OCI-LY3 (cell line): ENCODE measurements around the gene GALNTL6.

Experiments used
- H2AFZ ChIP-seq: fragments of 200-600, 300-600 bp; shearing (Covaris generic); 2 replicates; pipeline ENCODE4 v1.6.0; 2014; ENCODE audit warnings: antibody characterized with exemption, low read depth, low read length
- H3K27ac ChIP-seq: fragments of 200-600, 300-600 bp; sonication (generic); 2 replicates; pipeline ENCODE4 v1.5.1; 2014; ENCODE audit warnings: mild to moderate bottlenecking, low read length, moderate library complexity, mixed read lengths
- H3K27me3 ChIP-seq: fragments of 200-600, 300-600 bp; sonication (generic); 2 replicates; pipeline ENCODE4 v1.6.1; 2014; ENCODE audit warnings: low read depth, low read length, mixed read lengths
- H3K36me3 ChIP-seq: fragments of 200-600, 300-600 bp; sonication (generic); replicated peaks from 2 replicates; pipeline ENCODE3; 2014; ENCODE audit warnings: low read depth, low read length, mixed read lengths
- H3K4me1 ChIP-seq: fragments of 300-600, 200-600 bp; sonication (generic); 2 replicates; pipeline ENCODE4 v1.6.1; 2014; ENCODE audit warnings: low read length, mixed read lengths
- H3K4me2 ChIP-seq: fragments of 200-600, 300-600 bp; sonication (generic); 2 replicates; pipeline ENCODE4 v1.6.1; 2014; ENCODE audit warnings: low read length, mixed read lengths
- H3K4me3 ChIP-seq: fragments of 300-600, 200-600 bp; sonication (generic); 2 replicates; pipeline ENCODE4 v1.5.1; 2014; ENCODE audit warnings: antibody characterized with exemption, mild to moderate bottlenecking, low read length, moderate library complexity
- H3K79me2 ChIP-seq: fragments of 300-600, 200-600 bp; shearing (Covaris generic); 2 replicates; pipeline ENCODE4 v1.6.1; 2014; ENCODE audit warnings: mild to moderate bottlenecking, low read length, mixed read lengths
- H3K9ac ChIP-seq: fragments of 300-600, 200-600 bp; shearing (Covaris generic); 2 replicates; pipeline ENCODE4 v1.6.0; 2014; ENCODE audit warnings: mild to moderate bottlenecking, low read length, moderate library complexity
- H3K9me3 ChIP-seq: fragments of 200-600, 300-600 bp; shearing (Covaris generic); 2 replicates; pipeline ENCODE4 v1.6.1; 2014; ENCODE audit warnings: low read length, mixed read lengths; ENCODE audit not compliant: insufficient read depth
- H4K20me1 ChIP-seq: fragments of 200-600, 300-600 bp; sonication (generic); 2 replicates; pipeline ENCODE4 v1.6.1; 2016; ENCODE audit warnings: low read length, mixed read lengths; ENCODE audit not compliant: insufficient read depth
- CTCF ChIP-seq: fragments of 200-600, 300-600 bp; sonication (generic); IDR thresholded peaks from 2 replicates; pipeline ENCODE4 v1.5.1; 2014; ENCODE audit warnings: antibody characterized with exemption, low read length, low read depth
- EZH2phosphoT487 ChIP-seq: fragments of 200-600 bp; shearing (Covaris generic); IDR thresholded peaks from 2 replicates; pipeline ENCODE4 v1.6.1; 2018; ENCODE audit warnings: antibody characterized with exemption, mixed run types, low read depth

GALNTL6 gene

GRCh38 chr4:171932238-171932637, 119.0 kb downstream of the GALNTL6 start:
- Histone ChIP-seq H3K9me3 (no peaks in the 10 kb centered on the region), H3K9ac (no peak overlapping the region), H3K36me3 (no peaks in the 10 kb centered on the region), H2AFZ (no peak overlapping the region), H3K27me3 (no peaks in the 10 kb centered on the region), H3K27ac (no peak overlapping the region), H3K4me3 (no peak overlapping the region), H3K4me1 (no peaks in the 10 kb centered on the region), H3K79me2 (no peaks in the 10 kb centered on the region), H4K20me1 (no peaks in the 10 kb centered on the region), H3K4me2 (no peak overlapping the region)
- no peak for TF ChIP-seq EZH2phosphoT487
- no peak for TF ChIP-seq CTCF

- H3K4me3 ChIP-seq = no peak overlapping the region
- no peaks in the 10 kb centered on the region for H3K9me3 ChIP-seq
- H3K27me3 ChIP-seq = no peaks in the 10 kb centered on the region
- H3K27ac ChIP-seq = no peak overlapping the region
- no peaks in the 10 kb centered on the region for H4K20me1 ChIP-seq
- no peak overlapping the region for H3K9ac ChIP-seq
- H3K79me2 ChIP-seq = no peaks in the 10 kb centered on the region
- H2AFZ ChIP-seq = no peak overlapping the region
- no peaks in the 10 kb centered on the region for H3K36me3 ChIP-seq
- no peak overlapping the region for H3K4me2 ChIP-seq
- no peaks in the 10 kb centered on the region for H3K4me1 ChIP-seq
- no peak for TF ChIP-seq EZH2phosphoT487
- no peak for TF ChIP-seq CTCF
Observed at GRCh38 chr4:171940656-171941055, 127.5 kb downstream of the GALNTL6 start.

- Histone ChIP-seq H3K4me2 (no peak overlapping the region), H3K4me1 (no peaks in the 10 kb centered on the region), H3K36me3 (no peaks in the 10 kb centered on the region), H3K4me3 (no peak overlapping the region), H3K79me2 (no peaks in the 10 kb centered on the region), H3K27ac (no peak overlapping the region), H2AFZ (no peak overlapping the region), H3K27me3 (no peaks in the 10 kb centered on the region), H3K9me3 (no peaks in the 10 kb centered on the region), H3K9ac (no peak overlapping the region), H4K20me1 (no peaks in the 10 kb centered on the region)
- TF ChIP-seq CTCF = no peak
- TF ChIP-seq EZH2phosphoT487 = no peak
Observed at GRCh38 chr4:171947400-171947799, 134.2 kb downstream of the GALNTL6 start.

- H3K4me1 ChIP-seq = no peaks in the 10 kb centered on the region
- H3K4me3 ChIP-seq = no peak overlapping the region
- no peaks in the 10 kb centered on the region for H4K20me1 ChIP-seq
- no peak overlapping the region for H3K9ac ChIP-seq
- TF ChIP-seq EZH2phosphoT487 = no peak
- TF ChIP-seq CTCF = no peak
- H2AFZ ChIP-seq = no peak overlapping the region
- no peaks in the 10 kb centered on the region for H3K27me3 ChIP-seq
- H3K79me2 ChIP-seq = no peaks in the 10 kb centered on the region
- no peaks in the 10 kb centered on the region for H3K36me3 ChIP-seq
- no peak overlapping the region for H3K4me2 ChIP-seq
- no peaks in the 10 kb centered on the region for H3K9me3 ChIP-seq
- H3K27ac ChIP-seq = no peak overlapping the region
Observed at GRCh38 chr4:171948038-171948437, 134.8 kb downstream of the GALNTL6 start.
